ENCODE measurements around the gene GRN. TPM values are rescaled to one million over a fixed set of nuclear protein-coding genes. Genes with fewer than 3 reads are reported as not detected.

Gene GRN
- total and polyA plus RNA-seq, 2 of the 13 experiments (the other 11 are each of a cell fraction or from before 2014, with no cell fraction given), result 86.6 to 143 TPM

- TF ChIP-seq ZBTB10 (CRISPR knock-in tag; IDR thresholded peaks at IDR 0.05; ENCODE audit: borderline replicate concordance) (peak; percentile 65; the same call in 1 of the 2 replicates), NFYC (CRISPR knock-in tag; IDR thresholded peaks at IDR 0.05) (peak; percentile 94), POLR2G (IDR thresholded peaks at IDR 0.05; ENCODE audit: low read depth, low read length) (peak; percentile 98), ZNF710 (CRISPR knock-in tag; IDR thresholded peaks at IDR 0.05; ENCODE audit: borderline replicate concordance) (peak; percentile 47; the same call in 1 of the 2 replicates), EZH2 (conservative IDR thresholded peaks at IDR 0.05; ENCODE audit: low read depth, low read length) (no peak), ZNF124 (CRISPR knock-in tag; IDR thresholded peaks at IDR 0.05) (peak; percentile 86), NR2F1 (CRISPR knock-in tag; IDR thresholded peaks at IDR 0.05) (peak in 1 of 2 experiments; percentile 22; a peak in 1 of 4 replicates), REPIN1 (CRISPR knock-in tag; IDR thresholded peaks at IDR 0.05; ENCODE audit: borderline replicate concordance, low read depth) (0 out of 2 replicates have a peak, but pooled peaks have one; percentile 21), CENPX (CRISPR knock-in tag; IDR thresholded peaks at IDR 0.05) (no peak), TFDP1 (CRISPR knock-in tag; IDR thresholded peaks at IDR 0.05; ENCODE audit: borderline replicate concordance) (peak; percentile 66; the same call in 1 of the 2 replicates), ZFYVE20 (CRISPR knock-in tag; IDR thresholded peaks at IDR 0.05; ENCODE audit: borderline replicate concordance, low read depth) (no peak), ZNF792 (CRISPR knock-in tag; IDR thresholded peaks at IDR 0.05) (peak; percentile 86), FOXC1 (CRISPR knock-in tag; IDR thresholded peaks at IDR 0.05; ENCODE audit: borderline replicate concordance) (peak; percentile 15; the same call in 1 of the 2 replicates), ARNT2 (CRISPR knock-in tag; IDR thresholded peaks at IDR 0.05; ENCODE audit: low read depth) (peak; percentile 69; the same call in 1 of the 2 replicates), HOXA3 (CRISPR knock-in tag; IDR thresholded peaks at IDR 0.05) (peak; percentile 80; the same call in 1 of the 2 replicates), ZFP91 (CRISPR knock-in tag; IDR thresholded peaks at IDR 0.05; ENCODE audit: borderline replicate concordance) (peak; percentile 64; the same call in 1 of the 2 replicates)
- TF ChIP-seq, protein P1, sequence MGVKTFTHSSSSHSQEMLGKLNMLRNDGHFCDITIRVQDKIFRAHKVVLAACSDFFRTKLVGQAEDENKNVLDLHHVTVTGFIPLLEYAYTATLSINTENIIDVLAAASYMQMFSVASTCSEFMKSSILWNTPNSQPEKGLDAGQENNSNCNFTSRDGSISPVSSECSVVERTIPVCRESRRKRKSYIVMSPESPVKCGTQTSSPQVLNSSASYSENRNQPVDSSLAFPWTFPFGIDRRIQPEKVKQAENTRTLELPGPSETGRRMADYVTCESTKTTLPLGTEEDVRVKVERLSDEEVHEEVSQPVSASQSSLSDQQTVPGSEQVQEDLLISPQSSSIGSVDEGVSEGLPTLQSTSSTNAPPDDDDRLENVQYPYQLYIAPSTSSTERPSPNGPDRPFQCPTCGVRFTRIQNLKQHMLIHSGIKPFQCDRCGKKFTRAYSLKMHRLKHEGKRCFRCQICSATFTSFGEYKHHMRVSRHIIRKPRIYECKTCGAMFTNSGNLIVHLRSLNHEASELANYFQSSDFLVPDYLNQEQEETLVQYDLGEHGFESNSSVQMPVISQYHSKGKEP (CRISPR knock-in tag; IDR thresholded peaks at IDR 0.05), result peak; percentile 64; the same call in 1 of the 2 replicates
- TF ChIP-seq, protein P2, sequence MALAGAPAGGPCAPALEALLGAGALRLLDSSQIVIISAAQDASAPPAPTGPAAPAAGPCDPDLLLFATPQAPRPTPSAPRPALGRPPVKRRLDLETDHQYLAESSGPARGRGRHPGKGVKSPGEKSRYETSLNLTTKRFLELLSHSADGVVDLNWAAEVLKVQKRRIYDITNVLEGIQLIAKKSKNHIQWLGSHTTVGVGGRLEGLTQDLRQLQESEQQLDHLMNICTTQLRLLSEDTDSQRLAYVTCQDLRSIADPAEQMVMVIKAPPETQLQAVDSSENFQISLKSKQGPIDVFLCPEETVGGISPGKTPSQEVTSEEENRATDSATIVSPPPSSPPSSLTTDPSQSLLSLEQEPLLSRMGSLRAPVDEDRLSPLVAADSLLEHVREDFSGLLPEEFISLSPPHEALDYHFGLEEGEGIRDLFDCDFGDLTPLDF (CRISPR knock-in tag; IDR thresholded peaks at IDR 0.05), result 0 out of 2 replicates have a peak, but pooled peaks have one; percentile 66
These were observed at the start of gene GRN (continued) for GRCh38 chr17:44344939-44345453.
